Endodermal cell (in vitro differentiated cells): ENCODE measurements around the gene SNCAIP. TPM values are rescaled to one million over a fixed set of nuclear protein-coding genes. Genes with fewer than 3 reads are reported as not detected.

Experiments
- DNase-seq: peaks from one replicate; pipeline ENCODE4 v3.0.0-alpha.2; 2017
- H3K27ac ChIP-seq: 2 replicates; pipeline ENCODE4 v1.5.1; 2013; ENCODE audit warnings: mild to moderate bottlenecking, low read depth, low read length, moderate library complexity
- H3K27me3 ChIP-seq: 2 replicates; pipeline ENCODE4 v1.6.1; 2013; ENCODE audit warnings: mild to moderate bottlenecking, low read length, moderate library complexity; ENCODE audit not compliant: insufficient read depth, control insufficient read depth, poor library complexity, severe bottlenecking
- H3K36me3 ChIP-seq: 2 replicates; pipeline ENCODE4 v1.7.0; 2013; ENCODE audit warnings: mild to moderate bottlenecking, low read length, moderate library complexity; ENCODE audit not compliant: control insufficient read depth, insufficient read depth
- H3K4me1 ChIP-seq: one replicate; pipeline ENCODE4 v1.7.0; 2013; ENCODE audit warnings: low read length; ENCODE audit not compliant: control insufficient read depth, insufficient read depth
- H3K4me3 ChIP-seq: 2 replicates; pipeline ENCODE4 v1.5.1; 2013; ENCODE audit warnings: mild to moderate bottlenecking, low read length, moderate library complexity
- H3K9ac ChIP-seq: 2 replicates; pipeline ENCODE4 v1.6.1; 2013; ENCODE audit warnings: mild to moderate bottlenecking, low read length, moderate library complexity; ENCODE audit not compliant: poor library complexity, severe bottlenecking; ENCODE audit errors: extremely low read depth
- H3K9me3 ChIP-seq: 2 replicates; pipeline ENCODE4 v1.6.1; 2013; ENCODE audit warnings: mild to moderate bottlenecking, low read length, moderate library complexity; ENCODE audit not compliant: control insufficient read depth
- H3K27ac Mint-ChIP-seq: 2 replicates; pipeline ENCODE4 v1.8.0; 2020; ENCODE audit warnings: mixed read lengths
- H3K27me3 Mint-ChIP-seq: 2 replicates; pipeline ENCODE4 v1.8.0; 2021; ENCODE audit warnings: mild to moderate bottlenecking, mixed read lengths; ENCODE audit not compliant: insufficient read depth
- H3K36me3 Mint-ChIP-seq: 2 replicates; pipeline ENCODE4 v1.8.0; 2020; ENCODE audit warnings: low read depth, mixed read lengths
- H3K4me1 Mint-ChIP-seq: 2 replicates; pipeline ENCODE4 v1.8.0; 2020; ENCODE audit warnings: mixed read lengths
- H3K4me3 Mint-ChIP-seq: 2 replicates; pipeline ENCODE4 v1.8.0; 2020; ENCODE audit warnings: mild to moderate bottlenecking, moderate library complexity, mixed read lengths
- H3K9me3 Mint-ChIP-seq: 2 replicates; pipeline ENCODE4 v1.8.0; 2020; ENCODE audit warnings: mild to moderate bottlenecking, mixed read lengths
- CTCF ChIP-seq: fragments of 200-600 bp; sonication (generic); conservative IDR thresholded peaks from 2 replicates; pipeline ENCODE4 v1.5.0; 2021; ENCODE audit warnings: antibody characterized with exemption, mild to moderate bottlenecking
- whole genome bisulfite sequencing, 2 experiments: methylation state at CpG; one replicate each; pipeline versions ENCODE4 v1.1.5 to v1.1.7; 2013; ENCODE audit warnings: missing lambda C conversion rate in 2 of 2, mixed read lengths in 1 of 2; ENCODE audit not compliant: insufficient coverage in 1 of 2, insufficient read length in 1 of 2; 5-methylcytosine and 5-hydroxymethylcytosine counted together
- total RNA-seq, 2 donors: library from RNA; stranded (reverse); fragmentation: NEBNext Ultra II Directional in 1 of 2; extraction: Animal tissue kit (Norgen Biotek cat#: 25700) in 1 of 2; gene quantifications; 2 replicates in 1 of 2; 3 replicates in 1 of 2; pipeline ENCODE4 v1.2.1, GENCODE V29; 2021

SNCAIP gene
- total RNA-seq, 2 donors from 2014 or later, result 1.4 to 2.1 TPM

- no peak overlapping the region for H3K9ac ChIP-seq
- no peaks in the 10 kb centered on the region for H3K9me3 ChIP-seq
- Mint-ChIP-seq H3K9me3 (no peaks in the 10 kb centered on the region), H3K4me1 (peaks cover 10% of the 10 kb centered on the region), H3K4me3 (no peak overlapping the region), H3K27ac (no peak overlapping the region), H3K36me3 (no peaks in the 10 kb centered on the region), H3K27me3 (no peaks in the 10 kb centered on the region)
- WGBS, 2 experiments, result 92 to 95% methylated on average over 4 of the region's 4 CpGs
- H3K27ac ChIP-seq, result no peak overlapping the region
- no peak for TF ChIP-seq CTCF
- H3K4me1 ChIP-seq, result peaks cover 13% of the 10 kb centered on the region
- H3K4me3 ChIP-seq, result no peak overlapping the region
- no peaks in the 10 kb centered on the region for H3K27me3 ChIP-seq
- DNase-seq, result no peak
- no peaks in the 10 kb centered on the region for H3K36me3 ChIP-seq
Observed at GRCh38 chr5:122494109-122494508, 182.1 kb downstream of the SNCAIP start.

GRCh38 chr5:122498163-122498562 is 186.1 kb downstream of the SNCAIP start:
- no peaks in the 10 kb centered on the region for H3K27me3 Mint-ChIP-seq

GRCh38 chr5:122499585-122499984 is 187.5 kb downstream of the SNCAIP start:
- H3K4me3 ChIP-seq, result no peak overlapping the region
- no peak overlapping the region for H3K27ac ChIP-seq
- H3K9ac ChIP-seq, result no peak overlapping the region
- H3K4me1 ChIP-seq, result peaks cover 8% of the 10 kb centered on the region
- no peaks in the 10 kb centered on the region for H3K36me3 Mint-ChIP-seq
- H3K36me3 ChIP-seq, result no peaks in the 10 kb centered on the region
- no peak overlapping the region for H3K4me3 Mint-ChIP-seq
- no peaks in the 10 kb centered on the region for H3K9me3 ChIP-seq
- DNase-seq, result no peak
- no peak overlapping the region for H3K27ac Mint-ChIP-seq
- H3K9me3 Mint-ChIP-seq, result no peaks in the 10 kb centered on the region
- H3K27me3 Mint-ChIP-seq, result no peaks in the 10 kb centered on the region
- H3K4me1 Mint-ChIP-seq, result peaks cover 7% of the 10 kb centered on the region
- no peak for TF ChIP-seq CTCF
- no peaks in the 10 kb centered on the region for H3K27me3 ChIP-seq

More at GRCh38 chr5:122498163-122498562, 186.1 kb downstream of the SNCAIP start:
- Histone ChIP-seq H3K4me3 (no peak overlapping the region), H3K36me3 (no peaks in the 10 kb centered on the region), H3K27ac (no peak overlapping the region), H3K9ac (no peak overlapping the region), H3K27me3 (no peaks in the 10 kb centered on the region), H3K9me3 (no peaks in the 10 kb centered on the region), H3K4me1 (peaks cover 13% of the 10 kb centered on the region)
- Mint-ChIP-seq H3K4me1 (peaks cover 13% of the 10 kb centered on the region), H3K27ac (no peak overlapping the region), H3K4me3 (no peak overlapping the region), H3K36me3 (no peaks in the 10 kb centered on the region), H3K9me3 (no peaks in the 10 kb centered on the region)
- 0 to 23% methylated on average over 1 to 2 of the region's 2 CpGs for whole genome bisulfite sequencing, 2 experiments
- TF ChIP-seq CTCF, result peak; percentile 81
- peak; percentile 86 for DNase-seq
